HepG2 (cell line): Measurements from ENCODE around the gene MRPL50. TPM values are rescaled to one million over a fixed set of nuclear protein-coding genes. Genes with fewer than 3 reads are reported as not detected.

Experiments
- CBX2 ChIP-seq, 2 experiments: fragments of 200-600 bp in 1 of 2; sonication (generic); formaldehyde crosslinking in 1 of 2; IDR thresholded peaks; 2 replicates each; pipeline versions ENCODE4 v1.7.0 to v1.8.1; 2018 to 2022; ENCODE audit warnings: low read depth in 2 of 2, low read length in 1 of 2, mild to moderate bottlenecking in 1 of 2, missing genetic modification reagents in 1 of 2
- DNMT1 ChIP-seq: sonication (generic); formaldehyde crosslinking; IDR thresholded peaks from 2 replicates; pipeline ENCODE4 v1.5.1; 2020; ENCODE audit warnings: mild to moderate bottlenecking, missing genetic modification reagents
- DNMT3B ChIP-seq: conservative IDR thresholded peaks from 2 replicates; pipeline ENCODE4 v1.6.1; 2016; ENCODE audit warnings: missing biosample characterization, control low read depth
- FOXP1 ChIP-seq, 2 experiments: fragments of 450-650 bp in 1 of 2; IDR thresholded peaks; 2 replicates each; pipeline ENCODE4 v1.6.1; 2017 to 2018; ENCODE audit warnings: antibody characterized with exemption in 1 of 2
- GLMP ChIP-seq: sonication (generic); formaldehyde crosslinking; IDR thresholded peaks from 2 replicates; pipeline ENCODE4 v1.9.0; 2021; ENCODE audit warnings: missing genetic modification reagents, mild to moderate bottlenecking, borderline replicate concordance
- HOMEZ ChIP-seq: IDR thresholded peaks from 2 replicates; pipeline ENCODE4 v1.6.1; 2016; ENCODE audit warnings: low read depth
- KDM3A ChIP-seq: IDR thresholded peaks from 2 replicates; pipeline ENCODE4 v1.6.1; 2018; ENCODE audit warnings: low read depth, missing compliant biosample characterization
- MEIS2 ChIP-seq: sonication (generic); formaldehyde crosslinking; IDR thresholded peaks from 2 replicates; pipeline ENCODE4 v1.9.0; 2021; ENCODE audit warnings: mild to moderate bottlenecking, missing genetic modification reagents
- MXD4 ChIP-seq: IDR thresholded peaks from 2 replicates; pipeline ENCODE4 v1.6.1; 2016; ENCODE audit warnings: mild to moderate bottlenecking, missing biosample characterization, missing genetic modification reagents
- MYNN ChIP-seq: sonication (generic); formaldehyde crosslinking; IDR thresholded peaks from 2 replicates; pipeline ENCODE4 v1.4.0; 2020; ENCODE audit warnings: mild to moderate bottlenecking, low read depth, missing genetic modification reagents
- POLR2A ChIP-seq, 2 experiments: IDR thresholded peaks; 2 replicates each; pipeline ENCODE4 v1.6.1; 2011; ENCODE audit warnings: low read depth in 2 of 2, low read length in 2 of 2, mild to moderate bottlenecking in 1 of 2, moderate library complexity in 1 of 2; ENCODE audit not compliant: insufficient read depth in 1 of 2
- POLR2AphosphoS2 ChIP-seq: IDR thresholded peaks from 2 replicates; pipeline ENCODE4 v1.6.1; 2011; ENCODE audit warnings: low read depth, low read length, improper control_type of control experiment
- RNF219 ChIP-seq: sonication (generic); formaldehyde crosslinking; IDR thresholded peaks from 2 replicates; pipeline ENCODE4 v1.5.0; 2020; ENCODE audit warnings: mild to moderate bottlenecking, missing genetic modification reagents
- RXRB ChIP-seq: IDR thresholded peaks from 2 replicates; pipeline ENCODE4 v1.6.1; 2016; ENCODE audit warnings: borderline replicate concordance, missing genetic modification reagents, missing compliant biosample characterization
- TOE1 ChIP-seq: sonication (generic); formaldehyde crosslinking; IDR thresholded peaks from 2 replicates; pipeline ENCODE4 v1.4.0; 2020; ENCODE audit warnings: mild to moderate bottlenecking, missing genetic modification reagents
- ZKSCAN8 ChIP-seq: IDR thresholded peaks from 2 replicates; pipeline ENCODE4 v1.6.1; 2016; ENCODE audit warnings: borderline replicate concordance, missing genetic modification reagents, missing compliant biosample characterization
- ZNF138 ChIP-seq: sonication (generic); formaldehyde crosslinking; IDR thresholded peaks from 2 replicates; pipeline ENCODE4 v1.5.0; 2020; ENCODE audit warnings: mild to moderate bottlenecking, low read depth, missing genetic modification reagents
- ZNF547 ChIP-seq: sonication (generic); formaldehyde crosslinking; IDR thresholded peaks from 2 replicates; pipeline ENCODE4 v1.5.1; 2020; ENCODE audit warnings: mild to moderate bottlenecking, missing genetic modification reagents
- ZNF552 ChIP-seq: sonication (generic); formaldehyde crosslinking; IDR thresholded peaks from 2 replicates; pipeline ENCODE4 v1.9.0; 2022; ENCODE audit warnings: missing genetic modification reagents, mild to moderate bottlenecking, borderline replicate concordance
- ZNF724P ChIP-seq: sonication (generic); formaldehyde crosslinking; IDR thresholded peaks from 2 replicates; pipeline ENCODE4 v1.8.0; 2022; ENCODE audit warnings: missing genetic modification reagents, borderline replicate concordance
- ZNF773 ChIP-seq: sonication (generic); formaldehyde crosslinking; IDR thresholded peaks from 2 replicates; pipeline ENCODE4 v1.4.0; 2020; ENCODE audit warnings: missing genetic modification reagents, borderline replicate concordance
- ZNF790 ChIP-seq: sonication (generic); formaldehyde crosslinking; IDR thresholded peaks from 2 replicates; pipeline ENCODE4 v1.8.0; 2022; ENCODE audit warnings: missing genetic modification reagents, mild to moderate bottlenecking, borderline replicate concordance
- ZNF878 ChIP-seq: sonication (generic); formaldehyde crosslinking; IDR thresholded peaks from 2 replicates; pipeline ENCODE4 v1.8.1; 2023; ENCODE audit warnings: mild to moderate bottlenecking, missing genetic modification reagents, moderate library complexity
- ZSCAN29 ChIP-seq: sonication (generic); formaldehyde crosslinking; conservative IDR thresholded peaks from 2 replicates; pipeline ENCODE4 v1.4.0; 2020; ENCODE audit warnings: mild to moderate bottlenecking, missing genetic modification reagents
- ZZZ3 ChIP-seq: sonication (generic); formaldehyde crosslinking; IDR thresholded peaks from 2 replicates; pipeline ENCODE4 v1.4.0; 2020; ENCODE audit warnings: missing genetic modification reagents, mild to moderate bottlenecking, borderline replicate concordance
- polyA plus RNA-seq, 8 experiments: library from polyadenylated mRNA; depleted of rRNA in 3 of 8; stranded (reverse) in 7 of 8; unstranded in 1 of 8; fragments of >200 nt; fragmentation: Illumina TruSeq in 4 of 8; extraction: Trizol in 4 of 8; gene quantifications; 2 replicates each; pipeline versions ENCODE4 v1.2.1 to v1.2.3, GENCODE V29; 2011 to 2016; ENCODE audit warnings: low read depth in 4 of 8, missing spikeins in 1 of 8, mixed read lengths in 1 of 8; ENCODE audit not compliant: insufficient read depth in 1 of 8
- total RNA-seq, 5 experiments: library from RNA; depleted of rRNA; stranded (reverse); fragments of >200 nt; fragmentation: Illumina TruSeq; extraction: Trizol; gene quantifications; 2 replicates each; pipeline ENCODE4 v1.2.3, GENCODE V29; 2016; ENCODE audit warnings: low read depth in 1 of 5

Gene MRPL50
- total and polyA plus RNA-seq, 2 of the 13 experiments (the other 11 are each of a cell fraction or from before 2014, with no cell fraction given) = 37.1 to 70.0 TPM

GRCh38 chr9:101445353-101446029 is 47.1 kb upstream of the MRPL50 start (continued):
- TF ChIP-seq DNMT1 (no peak), KDM3A (CRISPR knock-in tag) (0 out of 2 replicates have a peak, but pooled peaks have one; percentile 15), CBX2 (IDR thresholded peaks at IDR 0.05; ENCODE audit: low read depth, low read length) (no peak), CBX2 (CRISPR knock-in tag; IDR thresholded peaks at IDR 0.05; ENCODE audit: low read depth) (no peak), ZNF138 (no peak), ZNF724P (CRISPR knock-in tag) (no peak), ZZZ3 (no peak), ZSCAN29 (peak; percentile 84; the same call in 1 of the 2 replicates), RXRB (0 out of 2 replicates have a peak, but pooled peaks have one; percentile 43), ZNF878 (no peak), ZNF547 (CRISPR knock-in tag) (no peak), POLR2A (IDR thresholded peaks at IDR 0.05; ENCODE audit: insufficient read depth in 1 of 2, low read depth in 2 of 2, low read length in 2 of 2) (no peak), ZKSCAN8 (CRISPR knock-in tag) (peak; percentile 40; the same call in 1 of the 2 replicates), ZNF552 (CRISPR knock-in tag) (no peak), RNF219 (CRISPR knock-in tag) (no peak), DNMT3B (CRISPR knock-in tag) (no peak; the same call in 1 of the 2 replicates), HOMEZ (CRISPR knock-in tag) (no peak; the same call in 1 of the 2 replicates), TOE1 (CRISPR knock-in tag) (0 out of 2 replicates have a peak, but pooled peaks have one; percentile 30), POLR2AphosphoS2 (no peak), FOXP1 (IDR thresholded peaks at IDR 0.05) (no peak), FOXP1 (CRISPR knock-in tag; IDR thresholded peaks at IDR 0.05) (peak; percentile 57), MXD4 (CRISPR knock-in tag) (no peak), MEIS2 (CRISPR knock-in tag) (no peak), MYNN (CRISPR knock-in tag) (no peak), GLMP (CRISPR knock-in tag) (no peak), ZNF790 (CRISPR knock-in tag) (no peak), ZNF773 (CRISPR knock-in tag) (no peak)
